Naive thymus-derived CD8-positive, alpha-beta T cell (primary cell): Measurements from ENCODE around the gene COPZ1. TPM values are rescaled to one million over a fixed set of nuclear protein-coding genes. Genes with fewer than 3 reads are reported as not detected.
"Not testable (repeated sequence)": the region's sequence is repeated elsewhere in the genome, so short reads cannot be mapped to it uniquely, and the experiment has no call there.

Experiments used
- ATAC-seq, 2 donors: fragments of 150-1000 bp; cut with Tn5 transposase in 1 of 2; sonication (Bioruptor Pico), chemical (Tn5 transposase) in 1 of 2; 1 replicate in 1 of 2; 2 replicates in 1 of 2; pipeline ENCODE4 v1.10.0; 2021; ENCODE audit warnings: mild to moderate bottlenecking in 2 of 2, moderate library complexity in 2 of 2
- POLR2A ChIA-PET: fragments of 350-600 bp; sonication (Branson Sonifier 250); formaldehyde crosslinking; loops from one replicate; lab custom pipeline; 2021; ENCODE audit warnings: antibody characterized with exemption; lab: Charles Lee
- DNase-seq, 10 donors: peaks; one replicate each; pipeline versions ENCODE4 v3.0.0 to v3.0.0-alpha.2; 2020 to 2022
- H3K27ac Mint-ChIP-seq, 10 donors: one replicate each; pipeline ENCODE4 v1.8.0; 2020 to 2022; ENCODE audit warnings: mild to moderate bottlenecking in 10 of 10, mixed read lengths in 10 of 10, moderate library complexity in 4 of 10, inconsistent platforms in 1 of 10
- H3K27me3 Mint-ChIP-seq, 5 donors: one replicate each; pipeline ENCODE4 v1.8.0; 2021 to 2022; ENCODE audit warnings: mixed read lengths in 5 of 5
- H3K36me3 Mint-ChIP-seq, 3 donors: one replicate each; pipeline ENCODE4 v1.8.0; 2020 to 2022; ENCODE audit warnings: mixed read lengths in 3 of 3, mild to moderate bottlenecking in 2 of 3, inconsistent platforms in 1 of 3
- H3K4me1 Mint-ChIP-seq, 4 donors: one replicate each; pipeline ENCODE4 v1.8.0; 2021 to 2022; ENCODE audit warnings: mixed read lengths in 4 of 4
- H3K4me3 Mint-ChIP-seq, 10 donors: one replicate each; pipeline ENCODE4 v1.8.0; 2020 to 2022; ENCODE audit warnings: mild to moderate bottlenecking in 10 of 10, mixed read lengths in 10 of 10, moderate library complexity in 6 of 10, inconsistent platforms in 1 of 10
- H3K9me3 Mint-ChIP-seq, 9 donors: one replicate each; pipeline ENCODE4 v1.8.0; 2020 to 2022; ENCODE audit warnings: mixed read lengths in 9 of 9, mild to moderate bottlenecking in 3 of 9, inconsistent platforms in 1 of 9, moderate library complexity in 1 of 9
- polyA plus RNA-seq, 3 donors: library from polyadenylated mRNA; unstranded; fragments of 300-500 nt; fragmentation: Illumina TruSeq; gene quantifications; one replicate each; pipeline ENCODE4 v1.2.3, GENCODE V29; 2021
- total RNA-seq, 8 experiments: library from RNA in 2 of 8; stranded (reverse) in 2 of 8; gene quantifications; one replicate each; pipeline ENCODE4 v1.2.3 and lab custom pipeline; 2021 to 2026

COPZ1 gene
- total and polyA plus RNA-seq, 5 experiments from 2014 or later: 79.0 to 152 (median 128) TPM

DNA sequence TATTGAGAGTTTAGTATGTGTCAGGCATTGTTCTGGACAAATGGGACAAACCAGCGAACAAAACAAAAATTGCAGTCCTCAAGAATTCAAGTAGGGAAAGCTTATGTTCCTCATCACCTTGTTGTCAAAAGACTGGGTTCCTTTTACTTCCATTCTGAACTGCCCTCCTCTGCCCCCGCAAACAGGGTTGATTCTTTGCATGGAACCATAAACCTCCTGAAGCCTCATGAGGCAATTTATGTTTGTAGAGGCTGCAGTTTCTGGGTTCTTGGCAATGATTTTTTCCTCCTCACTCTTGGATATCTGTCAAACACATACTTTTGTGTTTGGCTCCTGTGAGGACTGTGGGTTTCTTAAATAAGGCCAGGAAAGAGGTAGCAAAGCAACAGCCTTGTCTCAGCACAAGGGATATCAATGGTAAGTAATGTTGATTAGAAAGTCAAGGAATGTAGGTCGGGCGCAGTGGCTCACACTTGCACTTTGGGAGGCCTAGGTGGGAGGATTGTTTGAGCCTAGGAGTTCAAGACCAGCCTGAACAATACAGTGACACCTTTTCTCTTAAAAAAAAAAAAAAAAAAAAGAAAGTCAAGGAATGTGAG is 13.9 kb downstream of the COPZ1 start:
- ATAC-seq: no peak
- no peak for DNase-seq
- Mint-ChIP-seq H3K36me3 (peaks cover 6 to 42% (median 21%) of the 10 kb centered on the region in 3 donors), H3K27ac (peak overlapping the region in 2 of 10 donors; percentile 9 to 40), H3K9me3 (no peaks in the 10 kb centered on the region), H3K4me3 (no peak overlapping the region), H3K4me1 (peaks cover 9 to 31% (median 30%) of the 10 kb centered on the region in 4 donors), H3K27me3 (no peaks in the 10 kb centered on the region)
- POLR2A ChIA-PET: no interaction called here

DNA sequence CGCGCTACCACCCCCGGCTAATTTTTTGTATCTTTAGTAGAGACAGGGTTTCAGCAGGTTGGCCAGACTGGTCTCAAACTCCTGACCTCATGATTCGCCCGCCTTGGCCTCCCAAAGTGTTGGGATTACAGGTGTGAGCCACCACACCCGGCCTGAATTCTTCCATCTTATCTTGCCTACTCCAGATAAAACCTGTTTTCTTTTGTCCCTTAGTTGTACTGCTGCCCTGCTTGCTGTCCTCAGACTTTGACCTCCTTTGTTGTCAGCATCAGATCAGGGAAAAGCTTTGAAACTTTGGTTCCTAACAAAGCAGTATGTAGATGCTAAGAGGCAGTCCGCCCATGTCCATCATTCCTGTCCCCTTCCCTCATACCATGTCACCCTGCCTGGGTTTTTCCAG is 15.9 kb downstream of the COPZ1 start:
- Mint-ChIP-seq H3K4me1 (peaks cover 9 to 29% (median 27%) of the 10 kb centered on the region in 4 donors), H3K36me3 (peaks cover 6 to 56% (median 26%) of the 10 kb centered on the region in 3 donors), H3K27me3 (no peaks in the 10 kb centered on the region), H3K9me3 (no peaks in the 10 kb centered on the region), H3K27ac (no peak overlapping the region), H3K4me3 (no peak overlapping the region)
- POLR2A ChIA-PET: interaction anchor here (1.2 to 1.3 kb wide), 2 partner anchors 16 to 17 kb away, joined by 3 to 4 read pairs; partner anchors contain the start of gene COPZ1
- ATAC-seq: no peak
- DNase-seq: no peak

DNA sequence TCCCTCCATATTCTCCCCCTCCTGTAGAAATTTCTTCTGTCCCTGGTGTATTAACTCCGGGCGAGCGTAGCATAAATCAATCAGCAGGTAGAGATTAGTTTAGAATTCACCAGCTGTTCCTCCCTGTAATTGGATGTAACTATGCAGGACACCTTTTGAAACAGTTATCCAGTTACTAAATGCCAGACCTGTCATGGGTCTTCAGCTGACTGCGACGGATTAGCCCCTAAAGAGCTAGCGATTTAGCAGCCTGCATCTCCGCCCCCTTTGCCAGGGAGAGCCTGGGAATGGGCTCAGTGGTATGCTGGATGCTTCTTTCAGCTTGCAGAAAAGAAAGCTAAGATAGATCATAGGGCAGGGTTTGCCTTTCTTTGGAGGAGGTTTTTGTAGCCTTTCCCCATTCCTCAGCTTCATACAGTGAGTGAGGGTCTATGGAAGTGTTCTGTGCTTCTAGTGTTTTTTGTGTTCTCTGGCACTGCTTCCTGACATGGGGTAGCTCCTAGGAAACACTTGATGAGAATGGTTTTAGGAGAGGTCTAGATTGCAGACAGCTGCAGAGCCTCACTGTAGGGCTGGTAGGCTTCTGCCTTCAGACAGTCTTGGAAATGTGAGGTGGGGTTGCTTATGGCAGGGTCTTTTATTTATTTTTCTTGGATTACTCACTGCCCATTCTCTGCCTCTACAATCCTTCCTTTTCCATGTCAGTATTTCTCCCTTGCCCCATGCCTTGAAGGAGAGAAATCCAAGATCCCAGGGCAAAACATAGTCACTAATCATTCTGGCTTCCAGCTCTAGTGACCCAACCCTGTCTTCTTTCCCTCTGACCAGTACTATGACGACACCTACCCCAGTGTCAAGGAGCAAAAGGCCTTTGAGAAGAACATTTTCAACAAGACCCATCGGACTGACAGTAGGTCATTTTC is 16.7 kb downstream of the COPZ1 start:
- Mint-ChIP-seq H3K4me1 (peaks cover 9 to 22% (median 22%) of the 10 kb centered on the region in 4 donors), H3K4me3 (no peak overlapping the region), H3K36me3 (peaks cover 6 to 60% (median 26%) of the 10 kb centered on the region in 3 donors), H3K27ac (no peak overlapping the region), H3K9me3 (no peaks in the 10 kb centered on the region), H3K27me3 (no peaks in the 10 kb centered on the region)
- POLR2A ChIA-PET: interaction anchor here (1.2 to 1.3 kb wide), 2 partner anchors 16 to 17 kb away, joined by 3 to 4 read pairs; partner anchors contain the start of gene COPZ1
- no peak for ATAC-seq
- no peak for DNase-seq

DNA sequence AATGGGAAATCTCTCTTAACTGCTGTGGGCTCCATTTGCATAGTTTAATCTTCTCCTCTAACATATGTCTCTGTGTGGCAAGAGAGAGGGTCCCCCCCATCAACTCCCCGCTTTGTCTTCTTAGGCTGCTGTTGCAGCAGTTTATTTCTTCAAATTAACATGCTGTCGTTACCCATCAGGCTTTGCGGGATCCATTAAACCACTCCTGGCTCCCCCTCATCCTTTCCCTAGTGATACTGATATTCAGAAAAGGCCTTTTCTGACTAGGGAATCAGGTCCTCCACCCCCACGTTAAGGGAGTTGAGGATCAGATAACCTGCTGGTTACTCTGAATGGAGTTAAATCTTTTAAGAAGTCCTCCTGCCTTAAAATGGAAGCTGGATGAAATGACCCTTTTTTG is 24.1 kb downstream of the COPZ1 start:
- peaks cover 10 to 24% (median 18%) of the 10 kb centered on the region in 4 donors for H3K4me1 Mint-ChIP-seq
- H3K4me3 Mint-ChIP-seq: no peak overlapping the region
- DNase-seq: no peak
- POLR2A ChIA-PET: interaction anchor here (1.6 kb wide), 1 partner anchor 24 kb away, joined by 3 read pairs; the partner anchor contains the start of gene COPZ1
- H3K27me3 Mint-ChIP-seq: no peaks in the 10 kb centered on the region
- H3K36me3 Mint-ChIP-seq: peaks cover 8 to 68% (median 13%) of the 10 kb centered on the region in 3 donors
- ATAC-seq: no peak
- H3K9me3 Mint-ChIP-seq: no peaks in the 10 kb centered on the region
- H3K27ac Mint-ChIP-seq: peak overlapping the region in 1 of 10 donors; percentile 18

DNA sequence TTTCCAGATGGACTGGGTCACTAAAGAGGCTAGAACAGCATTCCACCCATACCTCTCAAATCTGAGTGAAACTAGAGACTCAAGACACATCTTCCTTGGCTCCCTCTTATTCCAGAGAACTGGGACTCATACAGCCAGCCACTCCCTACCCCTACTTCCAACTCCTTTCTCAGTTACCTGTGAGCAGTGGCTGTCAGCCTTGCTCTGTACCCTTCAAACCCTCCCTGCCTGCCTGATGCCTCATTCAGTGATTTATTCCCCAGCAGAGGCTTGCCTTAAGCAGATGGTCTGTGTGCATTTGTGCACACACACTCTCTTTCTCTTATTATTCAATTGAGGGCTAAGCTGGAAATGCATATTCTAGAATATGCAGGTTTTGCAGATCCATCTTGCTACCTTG is 24.7 kb downstream of the COPZ1 start:
- H3K27ac Mint-ChIP-seq: peak overlapping the region in 3 of 10 donors; percentile 22 to 69 (median 40)
- no peaks in the 10 kb centered on the region for H3K9me3 Mint-ChIP-seq
- ATAC-seq (no peak), DNase-seq (no peak)
- H3K27me3 Mint-ChIP-seq: no peaks in the 10 kb centered on the region
- POLR2A ChIA-PET: interaction anchor here (1.6 kb wide), 1 partner anchor 25 kb away, joined by 3 read pairs; the partner anchor contains the start of gene COPZ1
- peak overlapping the region in 1 of 10 donors; percentile 12 for H3K4me3 Mint-ChIP-seq
- peaks cover 10 to 24% (median 18%) of the 10 kb centered on the region in 4 donors for H3K4me1 Mint-ChIP-seq
- peaks cover 8 to 65% (median 13%) of the 10 kb centered on the region in 3 donors for H3K36me3 Mint-ChIP-seq

DNA sequence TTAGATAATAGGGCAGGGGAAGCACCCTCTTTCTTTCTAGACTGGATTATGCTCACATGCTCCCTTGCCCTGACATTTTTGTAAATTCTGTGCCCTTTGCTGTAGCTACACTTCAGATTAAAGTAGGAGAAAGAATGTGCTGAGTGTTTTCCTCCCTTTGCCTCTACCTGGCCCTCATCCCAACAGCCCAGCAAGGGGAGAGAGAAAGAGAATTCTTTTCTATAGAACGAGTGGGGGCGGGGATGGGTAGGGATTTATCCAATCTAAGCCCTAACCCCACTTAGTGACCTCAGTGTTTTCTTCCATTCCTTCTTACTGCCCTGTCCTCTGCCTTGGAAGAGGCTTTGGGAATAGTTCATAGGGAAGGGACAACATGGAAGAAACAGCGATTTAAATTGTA is 25.8 kb downstream of the COPZ1 start:
- no peak overlapping the region for H3K4me3 Mint-ChIP-seq

DNA sequence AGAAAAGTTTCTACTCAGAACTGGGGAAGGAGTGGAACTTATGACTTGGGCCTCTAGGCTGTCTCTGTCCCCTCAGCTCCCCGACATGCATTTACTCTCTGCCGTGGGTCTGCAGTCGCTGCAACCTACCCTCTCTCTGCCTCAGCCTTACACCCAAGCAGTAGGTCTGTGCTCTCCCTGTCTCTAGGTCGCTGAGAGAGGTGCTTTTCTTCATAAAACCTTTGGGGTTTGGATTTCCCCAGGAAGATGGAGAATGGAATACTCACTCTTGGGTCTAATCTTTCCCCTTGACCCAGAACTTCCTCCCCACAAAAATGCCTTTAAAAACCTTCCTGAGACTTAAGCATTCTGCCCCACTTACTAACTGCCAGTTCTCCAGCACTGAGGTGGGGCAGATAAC is 26.4 kb downstream of the COPZ1 start:
- H3K27ac Mint-ChIP-seq: peak overlapping the region in 7 of 10 donors; percentile 6 to 95 (median 69)
- peaks cover 8 to 54% (median 8%) of the 10 kb centered on the region in 3 donors for H3K36me3 Mint-ChIP-seq
- peak overlapping the region in 2 of 10 donors; percentile 79 to 90 for H3K4me3 Mint-ChIP-seq
- no peak for DNase-seq
- no peaks in the 10 kb centered on the region for H3K27me3 Mint-ChIP-seq
- ATAC-seq: no peak
- POLR2A ChIA-PET: interaction anchor here (1.5 to 1.9 kb wide), 2 partner anchors 62 to 71 kb away, joined by 4 to 14 read pairs; partner anchors contain the start of genes CBX5 and HNRNPA1
- H3K9me3 Mint-ChIP-seq: no peaks in the 10 kb centered on the region
- H3K4me1 Mint-ChIP-seq: peaks cover 12 to 21% (median 17%) of the 10 kb centered on the region in 4 donors

More for the DNA sequence above, 25.8 kb downstream of the COPZ1 start:
- H3K9me3 Mint-ChIP-seq: no peaks in the 10 kb centered on the region
- peaks cover 8 to 57% (median 8%) of the 10 kb centered on the region in 3 donors for H3K36me3 Mint-ChIP-seq
- H3K4me1 Mint-ChIP-seq: peaks cover 11 to 21% (median 17%) of the 10 kb centered on the region in 4 donors
- DNase-seq (no peak), ATAC-seq (no peak)
- H3K27me3 Mint-ChIP-seq: no peaks in the 10 kb centered on the region
- POLR2A ChIA-PET: interaction anchor here (1.6 kb wide), 1 partner anchor 26 kb away, joined by 3 read pairs; the partner anchor contains the start of gene COPZ1
- H3K27ac Mint-ChIP-seq: peak overlapping the region in 4 of 10 donors; percentile 10 to 69 (median 30)

DNA sequence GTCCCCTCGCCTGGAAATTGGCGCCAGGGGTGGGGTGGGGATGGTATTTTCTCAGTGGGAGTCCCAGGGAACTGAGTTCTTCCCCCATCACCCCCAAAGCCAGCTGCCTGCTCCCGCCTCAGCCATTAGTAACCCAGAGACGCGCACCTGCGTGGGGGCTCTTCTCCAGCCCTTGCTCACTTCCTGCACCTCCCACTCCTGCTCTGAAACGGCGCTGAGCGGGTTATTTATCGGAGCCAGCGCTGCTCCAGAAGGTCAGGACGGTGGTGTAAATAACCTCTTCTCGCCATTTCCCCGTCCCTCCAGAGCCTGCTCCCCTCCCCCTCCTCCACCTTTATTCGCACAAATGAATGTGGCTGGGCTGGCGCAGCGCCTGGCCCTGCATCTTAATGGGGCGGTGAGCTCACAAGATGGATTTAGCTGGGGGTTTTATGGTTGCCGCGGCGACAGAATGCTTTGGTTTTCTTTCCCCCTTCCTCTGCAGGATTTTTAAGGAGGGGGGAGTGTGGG is 27.1 kb downstream of the COPZ1 start:
- DNase-seq (peak in 6 of 10 donors; percentile 12 to 67 (median 32)), ATAC-seq (peak; percentile 85 to 92)
- POLR2A ChIA-PET: interaction anchor here (1.5 to 1.9 kb wide), 2 partner anchors 61 to 72 kb away, joined by 4 to 14 read pairs; partner anchors contain the start of genes CBX5 and HNRNPA1
- H3K4me1 Mint-ChIP-seq: peaks cover 12 to 24% (median 17%) of the 10 kb centered on the region in 4 donors
- peaks cover 4 to 47% (median 8%) of the 10 kb centered on the region in 3 donors for H3K36me3 Mint-ChIP-seq
- H3K4me3 Mint-ChIP-seq: peak overlapping the region; percentile 79 to 91 (median 84)
- H3K27me3 Mint-ChIP-seq: no peaks in the 10 kb centered on the region
- H3K9me3 Mint-ChIP-seq: no peaks in the 10 kb centered on the region
- peak overlapping the region; percentile 37 to 95 (median 88) for H3K27ac Mint-ChIP-seq

DNA sequence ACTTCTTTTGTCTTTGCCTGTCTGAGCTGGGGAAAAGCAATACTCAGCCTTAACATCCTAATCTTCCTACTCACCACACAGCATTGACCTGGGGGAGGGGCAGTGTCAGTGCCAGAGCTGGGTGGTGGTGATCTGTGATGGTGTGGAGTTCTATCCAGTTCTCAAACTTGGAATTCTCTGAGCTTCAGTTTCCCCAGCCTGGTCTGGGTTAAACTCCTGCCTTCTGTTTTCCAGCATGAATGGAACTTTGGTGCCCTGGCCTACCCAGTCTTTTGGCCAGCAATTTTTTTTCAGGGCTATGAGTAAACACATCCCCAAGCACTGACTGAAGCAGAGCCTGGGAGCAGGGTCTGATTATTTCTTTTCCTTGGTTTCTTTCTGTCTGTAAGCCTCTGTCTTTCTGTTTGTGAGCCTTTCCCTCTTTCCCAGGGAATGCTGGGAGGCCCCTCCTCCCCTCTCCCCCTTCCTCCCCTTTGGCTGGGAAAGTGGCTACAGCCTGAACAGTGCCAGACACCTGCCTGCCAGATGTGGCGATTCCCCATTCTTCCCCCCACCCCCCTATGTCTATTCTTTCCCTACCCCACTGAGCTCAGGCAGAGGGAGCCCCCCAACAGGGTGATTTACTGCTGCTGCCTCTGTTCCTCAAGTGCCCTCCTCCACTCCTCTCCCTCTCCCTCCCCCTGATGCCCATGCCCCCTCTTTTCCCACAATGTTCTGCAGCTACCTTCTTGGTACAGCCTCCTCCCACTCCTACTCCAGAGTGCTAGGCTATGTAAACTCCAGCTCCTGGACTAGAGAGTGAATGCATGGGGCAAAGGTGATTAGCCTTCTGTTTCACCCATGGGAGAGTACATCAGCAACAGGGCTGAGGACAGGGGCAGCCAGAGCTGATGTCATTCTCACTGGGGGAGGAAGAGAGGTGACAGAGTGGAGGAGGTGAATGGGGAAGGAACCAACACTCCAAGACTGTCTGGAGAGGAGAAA is 28.3 kb downstream of the COPZ1 start:
- POLR2A ChIA-PET: interaction anchor here (0.5 to 1.9 kb wide), 6 partner anchors 8 to 73 kb away, joined by 3 to 14 read pairs (median 4); partner anchors contain the start of genes CBX5, COPZ1 and HNRNPA1
- Mint-ChIP-seq H3K4me1 (peaks cover 12 to 26% (median 17%) of the 10 kb centered on the region in 4 donors), H3K27ac (peak overlapping the region in 6 of 10 donors; percentile 20 to 92 (median 67)), H3K9me3 (no peaks in the 10 kb centered on the region), H3K27me3 (no peaks in the 10 kb centered on the region), H3K36me3 (peaks cover 0 to 36% (median 2%) of the 10 kb centered on the region in 3 donors), H3K4me3 (peak overlapping the region in 9 of 10 donors; percentile 48 to 91 (median 83))
- ATAC-seq (no peak), DNase-seq (no peak)

DNA sequence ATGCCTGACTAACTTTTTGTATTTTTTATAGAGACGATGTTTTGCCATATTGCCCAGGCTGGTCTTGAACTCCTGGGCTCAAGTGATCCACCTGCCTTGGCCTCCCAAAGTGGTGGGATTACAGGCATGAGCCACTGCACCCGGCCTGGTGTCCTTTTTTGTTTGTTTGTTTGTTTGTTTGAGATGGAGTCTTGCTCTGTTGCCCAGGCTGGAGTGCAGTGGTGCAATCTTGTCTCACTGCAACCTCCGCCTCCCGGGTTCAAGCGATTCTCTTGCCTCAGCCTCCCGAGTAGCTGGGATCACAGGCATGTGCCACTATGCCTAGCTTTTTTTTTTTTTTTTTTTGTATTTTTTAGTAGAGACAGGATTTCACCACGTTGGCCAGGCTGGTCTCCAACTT is 29.3 kb downstream of the COPZ1 start:
- H3K27ac Mint-ChIP-seq, ATAC-seq, H3K9me3 Mint-ChIP-seq, H3K27me3 Mint-ChIP-seq, H3K4me3 Mint-ChIP-seq, DNase-seq: not testable (repeated sequence)
- POLR2A ChIA-PET: interaction anchor here (0.6 to 1.2 kb wide), 2 partner anchors 20 to 29 kb away, joined by 4 to 6 read pairs; partner anchors contain the start of gene COPZ1
- H3K36me3 Mint-ChIP-seq: peaks cover 0 to 27% (median 2%) of the 10 kb centered on the region in 3 donors
- H3K4me1 Mint-ChIP-seq: peaks cover 12 to 26% (median 17%) of the 10 kb centered on the region in 4 donors
